Mucosa of rectum (tissue), 2 donors: ENCODE data around the gene LATS2.
"Not testable (repeated sequence)": the region's sequence is repeated elsewhere in the genome, so short reads cannot be mapped to it uniquely, and the experiment has no call there.

Experiments used
- H3K27ac ChIP-seq, 2 donors: one replicate each; pipeline ENCODE4 v1.7.0; 2013; ENCODE audit warnings: inconsistent platforms in 2 of 2, low read depth in 2 of 2, low read length in 2 of 2
- H3K27me3 ChIP-seq, 2 donors: one replicate each; pipeline ENCODE4 v1.7.0; 2013; ENCODE audit warnings: low read length in 2 of 2; ENCODE audit not compliant: control insufficient read depth in 2 of 2, insufficient read depth in 2 of 2
- H3K36me3 ChIP-seq, 2 donors: one replicate each; pipeline ENCODE4 v1.7.0; 2013; ENCODE audit warnings: low read length in 2 of 2; ENCODE audit not compliant: control insufficient read depth in 2 of 2, insufficient read depth in 2 of 2
- H3K4me1 ChIP-seq, 2 donors: one replicate each; pipeline ENCODE4 v1.7.0; 2013; ENCODE audit warnings: low read length in 2 of 2, mild to moderate bottlenecking in 1 of 2; ENCODE audit not compliant: control insufficient read depth in 2 of 2, insufficient read depth in 2 of 2
- H3K4me3 ChIP-seq, 2 donors: one replicate each; pipeline ENCODE4 v1.7.0; 2013; ENCODE audit warnings: low read length in 2 of 2
- H3K9ac ChIP-seq, 2 donors: one replicate each; pipeline ENCODE4 v1.7.0; 2013; ENCODE audit warnings: low read length in 2 of 2, low read depth in 1 of 2, mild to moderate bottlenecking in 1 of 2
- H3K9me3 ChIP-seq, 2 donors: one replicate each; pipeline ENCODE4 v1.7.0; 2013; ENCODE audit warnings: low read length in 2 of 2; ENCODE audit not compliant: control insufficient read depth in 2 of 2
- donor health status: healthy.
- donor health status: Normal muscosa, but diverticular disease.

Gene LATS2

GRCh38 chr13:21049731-21050130 lies 11.7 kb downstream of the LATS2 start:
- H3K4me1 ChIP-seq, H3K27ac ChIP-seq, H3K4me3 ChIP-seq, H3K36me3 ChIP-seq, H3K9ac ChIP-seq, H3K27me3 ChIP-seq, H3K9me3 ChIP-seq: not testable (repeated sequence)

GRCh38 chr13:21048901-21049698 lies 12.3 kb downstream of the LATS2 start:
- H3K4me1 ChIP-seq: peaks cover 0 to 2% of the 10 kb centered on the region in 2 donors
- H3K36me3 ChIP-seq: no peaks in the 10 kb centered on the region
- no peaks in the 10 kb centered on the region for H3K27me3 ChIP-seq
- H3K4me3 ChIP-seq: no peak overlapping the region
- no peak overlapping the region for H3K27ac ChIP-seq
- H3K9ac ChIP-seq: no peak overlapping the region
- H3K9me3 ChIP-seq: no peaks in the 10 kb centered on the region

- no peaks in the 10 kb centered on the region for H3K27me3 ChIP-seq
- no peaks in the 10 kb centered on the region for H3K36me3 ChIP-seq
- peaks cover 0 to 2% of the 10 kb centered on the region in 2 donors for H3K4me1 ChIP-seq
- H3K27ac ChIP-seq: no peak overlapping the region
- no peaks in the 10 kb centered on the region for H3K9me3 ChIP-seq
- no peak overlapping the region for H3K4me3 ChIP-seq
- no peak overlapping the region for H3K9ac ChIP-seq
Observed at GRCh38 chr13:21047591-21048282, 13.6 kb downstream of the LATS2 start.

- H3K36me3 ChIP-seq: no peaks in the 10 kb centered on the region
- no peaks in the 10 kb centered on the region for H3K9me3 ChIP-seq
- H3K4me3 ChIP-seq: no peak overlapping the region
- no peaks in the 10 kb centered on the region for H3K27me3 ChIP-seq
- no peak overlapping the region for H3K27ac ChIP-seq
- H3K4me1 ChIP-seq: peaks cover 0 to 2% of the 10 kb centered on the region in 2 donors
- H3K9ac ChIP-seq: no peak overlapping the region
Observed at GRCh38 chr13:21047087-21047486, 14.3 kb downstream of the LATS2 start.

- H3K4me3 ChIP-seq: no peak overlapping the region
- no peak overlapping the region for H3K27ac ChIP-seq
- H3K9ac ChIP-seq: no peak overlapping the region
- no peaks in the 10 kb centered on the region for H3K27me3 ChIP-seq
- peaks cover 0 to 2% of the 10 kb centered on the region in 2 donors for H3K4me1 ChIP-seq
- H3K9me3 ChIP-seq: no peaks in the 10 kb centered on the region
- no peaks in the 10 kb centered on the region for H3K36me3 ChIP-seq
Observed at GRCh38 chr13:21046203-21046602, 15.2 kb downstream of the LATS2 start.

- H3K36me3 ChIP-seq: no peaks in the 10 kb centered on the region
- H3K27me3 ChIP-seq: no peaks in the 10 kb centered on the region
- peaks cover 0 to 6% of the 10 kb centered on the region in 2 donors for H3K4me1 ChIP-seq
- no peaks in the 10 kb centered on the region for H3K9me3 ChIP-seq
- no peak overlapping the region for H3K27ac ChIP-seq
- no peak overlapping the region for H3K9ac ChIP-seq
- no peak overlapping the region for H3K4me3 ChIP-seq
Observed at GRCh38 chr13:21045100-21045499, 16.3 kb downstream of the LATS2 start.

- H3K27ac ChIP-seq: no peak overlapping the region
- no peaks in the 10 kb centered on the region for H3K9me3 ChIP-seq
- no peaks in the 10 kb centered on the region for H3K36me3 ChIP-seq
- no peak overlapping the region for H3K9ac ChIP-seq
- H3K27me3 ChIP-seq: no peaks in the 10 kb centered on the region
- H3K4me3 ChIP-seq: no peak overlapping the region
- peaks cover 4 to 6% of the 10 kb centered on the region in 2 donors for H3K4me1 ChIP-seq
Observed at GRCh38 chr13:21043898-21044297, 17.5 kb downstream of the LATS2 start.

GRCh38 chr13:21040120-21040826 lies 21.1 kb downstream of the LATS2 start:
- peaks cover 4% of the 10 kb centered on the region in 2 donors for H3K4me1 ChIP-seq
- no peak overlapping the region for H3K4me3 ChIP-seq
- H3K9ac ChIP-seq: no peak overlapping the region
- no peaks in the 10 kb centered on the region for H3K27me3 ChIP-seq
- no peaks in the 10 kb centered on the region for H3K36me3 ChIP-seq
- no peak overlapping the region for H3K27ac ChIP-seq
- no peaks in the 10 kb centered on the region for H3K9me3 ChIP-seq

- no peak overlapping the region for H3K4me3 ChIP-seq
- H3K9me3 ChIP-seq: no peaks in the 10 kb centered on the region
- H3K36me3 ChIP-seq: no peaks in the 10 kb centered on the region
- H3K4me1 ChIP-seq: peaks cover 4 to 6% of the 10 kb centered on the region in 2 donors
- H3K9ac ChIP-seq: no peak overlapping the region
- H3K27me3 ChIP-seq: no peaks in the 10 kb centered on the region
- H3K27ac ChIP-seq: no peak overlapping the region
Observed at GRCh38 chr13:21039097-21039800, 22.1 kb downstream of the LATS2 start.
